Motor neuron (in vitro differentiated cells): Measurements from ENCODE around the gene ARGFX. TPM values are rescaled to one million over a fixed set of nuclear protein-coding genes. Genes with fewer than 3 reads are reported as not detected.
A peak's percentile ranks its signal among the peaks of the same experiment; 100 is the strongest.
"Not testable (repeated sequence)": the region's sequence is repeated elsewhere in the genome, so short reads cannot be mapped to it uniquely, and the experiment has no call there.

Source experiments
- ATAC-seq, 8 experiments: fragments of 200-7000 bp; cut with Tn5 transposase; replicated peaks in 6 of 8; 2 replicates each; pipeline ENCODE4 v1.8.0; 2021; ENCODE audit warnings: mild to moderate bottlenecking in 8 of 8, moderate library complexity in 8 of 8
- H3K27ac ChIP-seq, 2 donors: fragments of 250-450 bp; sonication (Bioruptor Pico); 2 replicates each; pipeline ENCODE4 v1.9.0; 2021; ENCODE audit warnings: antibody characterized with exemption in 2 of 2, mild to moderate bottlenecking in 2 of 2, moderate library complexity in 1 of 2
- H3K4me1 ChIP-seq, 2 donors: fragments of 250-450 bp; sonication (Bioruptor Pico); replicated peaks in 1 of 2; 2 replicates each; pipeline ENCODE4 v1.6.1; 2021; ENCODE audit warnings: antibody characterized with exemption in 2 of 2, mild to moderate bottlenecking in 2 of 2, moderate library complexity in 1 of 2
- H3K4me3 ChIP-seq, 5 donors: fragments of 250-450 bp; sonication (Bioruptor Pico); 2 replicates each; pipeline ENCODE4 v1.9.0; 2021; ENCODE audit warnings: antibody characterized with exemption in 5 of 5, mild to moderate bottlenecking in 5 of 5, moderate library complexity in 4 of 5
- whole genome bisulfite sequencing, 10 experiments: fragments of 450-650 bp; shearing (Covaris generic); methylation state at CpG; one replicate each; pipeline ENCODE4 v1.0.0; 2022; 5-methylcytosine and 5-hydroxymethylcytosine counted together
- in situ Hi-C, 9 experiments: fragments of 400-800 bp; cut with MboI; loops; one replicate each; pipeline ENCODE4 v1.15.0; 2021; ENCODE audit warnings: low sequenced_read_pairs in 9 of 9, low pct_unique_long_range_greater_than_20kb in 2 of 9; ENCODE audit not compliant: unreplicated experiment in 9 of 9
- total RNA-seq, 8 experiments: library from RNA; unstranded; fragments of 300-600 nt; gene quantifications; 2 replicates each; pipeline versions ENCODE4 v1.2.3 to v1.2.4, GENCODE V29; 2022

The ARGFX gene
- total RNA-seq, 8 experiments from 2014 or later, result not detected

GRCh38 chr3:121566773-121567172 is 976 bp upstream of the ARGFX start:
- Histone ChIP-seq H3K4me3 (no peak overlapping the region), H3K4me1 (no peaks in the 10 kb centered on the region), H3K27ac (no peak overlapping the region)
- WGBS, 10 experiments, result 57 to 100% (median 85%) methylated on average over 1 to 7 of the region's 9 CpGs; no CpG with 5 or more reads in 1 of the 10 experiments
- ATAC-seq, result peak in 1 of 8 experiments; percentile 60
- in situ Hi-C loops, result loop anchor here in 1 of 9 experiments (25.0 kb wide), 1 partner anchor 696 kb away; no protein-coding TSS in a partner anchor

GRCh38 chr3:121574449-121574848 is 6.7 kb downstream of the ARGFX start:
- peak in 5 of 8 experiments; percentile 47 to 87 (median 78) for ATAC-seq
- H3K4me1 ChIP-seq, result no peaks in the 10 kb centered on the region
- in situ Hi-C loops, result loop anchor here in 1 of 9 experiments (25.0 kb wide), 1 partner anchor 688 kb away; no protein-coding TSS in a partner anchor
- no peak overlapping the region for H3K27ac ChIP-seq
- H3K4me3 ChIP-seq, result no peak overlapping the region
- WGBS, 10 experiments, result 0 to 94% (median 73%) methylated on average over 1 to 5 of the region's 6 CpGs; no CpG with 5 or more reads in 3 of the 10 experiments

- in situ Hi-C loops, result no loop called here
- peaks cover 3 to 6% of the 10 kb centered on the region in 2 donors for H3K4me1 ChIP-seq
- ATAC-seq, result peak in 5 of 8 experiments; percentile 97 to 99 (median 99)
- H3K27ac ChIP-seq, result peak overlapping the region in 1 of 2 donors; percentile 25
- H3K4me3 ChIP-seq, result no peak overlapping the region
- 0 to 92% (median 60%) methylated on average over 1 to 2 of the region's 2 CpGs; no CpG with 5 or more reads in 4 of the 10 experiments for WGBS, 10 experiments
Measured at GRCh38 chr3:121581691-121582090, 13.9 kb downstream of the ARGFX start.

- ATAC-seq, result no peak
- in situ Hi-C loops, result no loop called here
- Histone ChIP-seq H3K4me1 (peaks cover 3 to 6% of the 10 kb centered on the region in 2 donors), H3K4me3 (no peak overlapping the region), H3K27ac (no peak overlapping the region)
- WGBS, 10 experiments, result 0 to 100% (median 82%) methylated on average over 1 of the region's 1 CpG; no CpG with 5 or more reads in 4 of the 10 experiments
Measured at GRCh38 chr3:121584418-121584817, 16.7 kb downstream of the ARGFX start.

GRCh38 chr3:121592856-121593702 is 25.3 kb downstream of the ARGFX start, which contains the start of gene FBXO40:
FBXO40 (plus strand) TSS chr3:121593379; CDS start chr3:121620576, 27,197 bp downstream.
- peak in 7 of 8 experiments; percentile 29 to 98 (median 88) for ATAC-seq
- peak within 1 kb of the TSS; percentile 48 to 67 for H3K27ac ChIP-seq
- peaks cover 10 to 11% of the 10 kb centered on the region in 2 donors for H3K4me1 ChIP-seq
- no peak within 1 kb of the TSS for H3K4me3 ChIP-seq
- WGBS, 10 experiments, result 18 to 61% (median 47%) methylated on average over 2 to 9 of the region's 11 CpGs
- in situ Hi-C loops, result no loop called here

- in situ Hi-C loops, H3K4me3 ChIP-seq: not testable (repeated sequence)
- peak in 2 of 8 experiments; percentile 18 to 19 for ATAC-seq
- peaks cover 10 to 11% of the 10 kb centered on the region in 2 donors for H3K4me1 ChIP-seq
- 0 to 100% (median 89%) methylated on average over 1 to 4 of the region's 4 CpGs; no CpG with 5 or more reads in 3 of the 10 experiments for WGBS, 10 experiments
- H3K27ac ChIP-seq, result peak overlapping the region; percentile 6 to 23
Measured at GRCh38 chr3:121593806-121594205, 26.1 kb downstream of the ARGFX start.

GRCh38 chr3:121594850-121595249 is 27.1 kb downstream of the ARGFX start:
- in situ Hi-C loops, result no loop called here
- Histone ChIP-seq H3K4me3 (no peak overlapping the region), H3K27ac (no peak overlapping the region), H3K4me1 (peaks cover 10 to 11% of the 10 kb centered on the region in 2 donors)
- no peak for ATAC-seq
- WGBS, 10 experiments, result 35 to 100% (median 76%) methylated on average over 1 to 2 of the region's 2 CpGs; no CpG with 5 or more reads in 2 of the 10 experiments

- no peak for ATAC-seq
- Histone ChIP-seq H3K27ac (no peak overlapping the region), H3K4me1 (peaks cover 10 to 12% of the 10 kb centered on the region in 2 donors), H3K4me3 (no peak overlapping the region)
- in situ Hi-C loops, result no loop called here
- 11 to 88% (median 64%) methylated on average over 1 to 4 of the region's 4 CpGs; no CpG with 5 or more reads in 2 of the 10 experiments for WGBS, 10 experiments
Measured at GRCh38 chr3:121595765-121596406, 28.1 kb downstream of the ARGFX start.

- peaks cover 10% of the 10 kb centered on the region in 2 donors for H3K4me1 ChIP-seq
- no peak overlapping the region for H3K27ac ChIP-seq
- 14 to 100% (median 78%) methylated on average over 1 to 2 of the region's 2 CpGs; no CpG with 5 or more reads in 5 of the 10 experiments for WGBS, 10 experiments
- no peak overlapping the region for H3K4me3 ChIP-seq
- no peak for ATAC-seq
- in situ Hi-C loops, result no loop called here
Measured at GRCh38 chr3:121598564-121598963, 30.8 kb downstream of the ARGFX start.

GRCh38 chr3:121599900-121600299 is 32.2 kb downstream of the ARGFX start:
- 0 to 100% (median 100%) methylated on average over 1 to 2 of the region's 2 CpGs; no CpG with 5 or more reads in 5 of the 10 experiments for WGBS, 10 experiments
- H3K4me3 ChIP-seq, H3K4me1 ChIP-seq, ATAC-seq, H3K27ac ChIP-seq, in situ Hi-C loops: not testable (repeated sequence)

GRCh38 chr3:121601212-121601812 is 33.6 kb downstream of the ARGFX start:
- in situ Hi-C loops, result no loop called here
- peak in 7 of 8 experiments; percentile 51 to 74 (median 71) for ATAC-seq
- Histone ChIP-seq H3K27ac (no peak overlapping the region), H3K4me3 (no peak overlapping the region), H3K4me1 (peaks cover 8 to 9% of the 10 kb centered on the region in 2 donors)
- WGBS, 10 experiments, result 0 to 80% (median 30%) methylated on average over 1 to 4 of the region's 4 CpGs; no CpG with 5 or more reads in 2 of the 10 experiments

- in situ Hi-C loops, result no loop called here
- Histone ChIP-seq H3K4me3 (no peak overlapping the region), H3K27ac (no peak overlapping the region), H3K4me1 (peaks cover 8 to 9% of the 10 kb centered on the region in 2 donors)
- 24 to 100% (median 75%) methylated on average over 1 to 2 of the region's 2 CpGs; no CpG with 5 or more reads in 5 of the 10 experiments for WGBS, 10 experiments
- no peak for ATAC-seq
Measured at GRCh38 chr3:121604759-121605158, 37.0 kb downstream of the ARGFX start.
